ENCODE measurements around the gene TOGARAM2.

TOGARAM2 gene

DNA sequence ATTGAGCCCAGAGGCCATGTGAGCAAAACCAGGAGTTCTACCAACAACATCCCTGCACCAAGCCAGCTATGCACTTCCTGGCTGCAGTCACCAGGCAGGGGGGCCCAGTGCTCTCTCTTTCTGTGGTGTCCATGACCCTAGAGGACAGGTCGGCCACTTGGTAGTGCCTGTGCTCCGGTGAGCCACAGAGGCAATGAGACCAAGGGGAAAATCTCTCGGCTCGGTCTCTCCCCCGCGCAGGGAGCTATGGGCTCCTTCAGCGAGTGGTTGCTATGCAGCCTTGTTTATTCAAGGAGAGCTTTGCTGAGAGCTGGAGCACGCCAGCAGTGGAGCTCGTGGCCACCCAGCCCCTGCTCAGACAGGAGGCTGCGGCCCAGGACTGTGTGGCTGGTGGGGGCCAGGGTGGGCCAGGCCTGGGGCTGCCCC, at the start of gene TOGARAM2:
Gene TOGARAM2, plus strand, starts transcription at position 283 of the 426 bp plus-strand sequence. CDS start 13,537 bp downstream, outside the sequence.
- POLR2A ChIA-PET, result no interaction called here
- DNase-seq (ENCODE audit: extremely low spot score), result no peak
- CTCF ChIA-PET, result no interaction called here

DNA sequence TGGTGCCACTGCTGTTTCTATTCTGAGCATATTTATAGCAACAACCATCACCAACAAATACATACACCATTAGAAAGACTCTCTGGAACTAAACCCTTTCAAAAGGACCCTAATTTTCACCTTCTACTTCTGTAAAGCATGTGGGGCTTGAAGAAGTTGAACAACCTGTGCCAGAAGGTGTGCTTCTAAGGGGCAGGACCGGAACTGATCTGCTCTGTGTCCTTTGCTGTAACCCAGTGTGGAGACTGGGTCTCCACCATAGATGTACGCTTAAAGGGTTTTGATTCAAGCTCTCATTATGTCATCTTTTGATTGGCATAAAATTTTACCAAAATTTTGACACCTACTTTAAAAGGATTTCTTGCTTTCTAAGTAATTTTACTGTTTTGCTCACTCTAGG, 46.3 kb upstream of the TOGARAM2 start:
- TF ChIP-seq ARNT (IDR thresholded peaks at IDR 0.05) (no peak), FOXM1 (IDR thresholded peaks at IDR 0.05; ENCODE audit: borderline replicate concordance) (no peak), LEF1 (IDR thresholded peaks at IDR 0.05; ENCODE audit: borderline replicate concordance) (no peak), SP1 (IDR thresholded peaks at IDR 0.05) (no peak)
- ChIA-PET CTCF (no interaction called here), POLR2A (no interaction called here)
- no peak for DNase-seq (ENCODE audit: extremely low spot score)

More for the DNA sequence above, at the start of gene TOGARAM2:
- TF ChIP-seq BHLHE40 (IDR thresholded peaks at IDR 0.05; ENCODE audit: borderline replicate concordance) (no peak), SUZ12 (IDR thresholded peaks at IDR 0.05) (no peak), NFRKB (IDR thresholded peaks at IDR 0.05) (no peak), TARDBP (IDR thresholded peaks at IDR 0.05) (no peak), L3MBTL2 (conservative IDR thresholded peaks at IDR 0.05) (no peak), ARNT (IDR thresholded peaks at IDR 0.05) (no peak), CTBP1 (IDR thresholded peaks at IDR 0.05; ENCODE audit: borderline replicate concordance) (no peak), FOXK2 (IDR thresholded peaks at IDR 0.05) (no peak), LEF1 (IDR thresholded peaks at IDR 0.05; ENCODE audit: borderline replicate concordance) (no peak), ZNF384 (IDR thresholded peaks at IDR 0.05) (no peak), SP1 (IDR thresholded peaks at IDR 0.05) (no peak), HDGF (IDR thresholded peaks at IDR 0.05; ENCODE audit: borderline replicate concordance) (no peak), ELF4 (IDR thresholded peaks at IDR 0.05) (no peak), FOXA1 (IDR thresholded peaks at IDR 0.05) (no peak), FOXM1 (IDR thresholded peaks at IDR 0.05; ENCODE audit: borderline replicate concordance) (no peak)
- TF ChIP-seq, protein P1, sequence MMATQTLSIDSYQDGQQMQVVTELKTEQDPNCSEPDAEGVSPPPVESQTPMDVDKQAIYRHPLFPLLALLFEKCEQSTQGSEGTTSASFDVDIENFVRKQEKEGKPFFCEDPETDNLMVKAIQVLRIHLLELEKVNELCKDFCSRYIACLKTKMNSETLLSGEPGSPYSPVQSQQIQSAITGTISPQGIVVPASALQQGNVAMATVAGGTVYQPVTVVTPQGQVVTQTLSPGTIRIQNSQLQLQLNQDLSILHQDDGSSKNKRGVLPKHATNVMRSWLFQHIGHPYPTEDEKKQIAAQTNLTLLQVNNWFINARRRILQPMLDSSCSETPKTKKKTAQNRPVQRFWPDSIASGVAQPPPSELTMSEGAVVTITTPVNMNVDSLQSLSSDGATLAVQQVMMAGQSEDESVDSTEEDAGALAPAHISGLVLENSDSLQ (IDR thresholded peaks at IDR 0.05), result no peak

DNA sequence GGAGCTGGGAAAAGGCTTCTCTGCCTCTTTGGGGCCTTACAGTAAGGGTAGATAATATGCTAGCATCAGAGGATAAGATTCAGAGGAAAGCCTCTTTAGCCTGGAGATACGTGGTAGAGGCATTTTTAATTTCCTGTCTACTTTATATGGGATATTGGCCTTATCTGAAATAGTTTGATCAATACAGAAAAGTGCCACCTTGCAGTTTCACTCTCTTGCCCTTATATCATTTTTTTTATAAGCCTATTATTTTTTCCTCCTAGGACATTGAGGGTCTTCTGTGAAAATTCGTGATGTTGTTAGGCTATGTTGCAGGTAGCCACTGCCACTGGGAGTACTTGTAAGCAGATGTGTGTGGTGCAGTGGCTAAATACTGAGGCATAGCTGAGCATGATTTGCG, 40.1 kb upstream of the TOGARAM2 start:
- no peak for TF ChIP-seq NFRKB (IDR thresholded peaks at IDR 0.05)
- no peak for TF ChIP-seq SP1 (IDR thresholded peaks at IDR 0.05)
- TF ChIP-seq TARDBP (IDR thresholded peaks at IDR 0.05), result no peak
- TF ChIP-seq BHLHE40 (IDR thresholded peaks at IDR 0.05; ENCODE audit: borderline replicate concordance), result no peak
- TF ChIP-seq LEF1 (IDR thresholded peaks at IDR 0.05; ENCODE audit: borderline replicate concordance), result no peak
- TF ChIP-seq ELF4 (IDR thresholded peaks at IDR 0.05), result no peak
- no peak for TF ChIP-seq FOXM1 (IDR thresholded peaks at IDR 0.05; ENCODE audit: borderline replicate concordance)
- TF ChIP-seq FOXA1 (IDR thresholded peaks at IDR 0.05), result no peak
- no peak for TF ChIP-seq CTBP1 (IDR thresholded peaks at IDR 0.05; ENCODE audit: borderline replicate concordance)
- ChIA-PET POLR2A (interaction anchor here (1.0 kb wide), 1 partner anchor 8 kb away, joined by 4 read pairs; no protein-coding TSS in a partner anchor), CTCF (no interaction called here)
- no peak for DNase-seq (ENCODE audit: extremely low spot score)

DNA sequence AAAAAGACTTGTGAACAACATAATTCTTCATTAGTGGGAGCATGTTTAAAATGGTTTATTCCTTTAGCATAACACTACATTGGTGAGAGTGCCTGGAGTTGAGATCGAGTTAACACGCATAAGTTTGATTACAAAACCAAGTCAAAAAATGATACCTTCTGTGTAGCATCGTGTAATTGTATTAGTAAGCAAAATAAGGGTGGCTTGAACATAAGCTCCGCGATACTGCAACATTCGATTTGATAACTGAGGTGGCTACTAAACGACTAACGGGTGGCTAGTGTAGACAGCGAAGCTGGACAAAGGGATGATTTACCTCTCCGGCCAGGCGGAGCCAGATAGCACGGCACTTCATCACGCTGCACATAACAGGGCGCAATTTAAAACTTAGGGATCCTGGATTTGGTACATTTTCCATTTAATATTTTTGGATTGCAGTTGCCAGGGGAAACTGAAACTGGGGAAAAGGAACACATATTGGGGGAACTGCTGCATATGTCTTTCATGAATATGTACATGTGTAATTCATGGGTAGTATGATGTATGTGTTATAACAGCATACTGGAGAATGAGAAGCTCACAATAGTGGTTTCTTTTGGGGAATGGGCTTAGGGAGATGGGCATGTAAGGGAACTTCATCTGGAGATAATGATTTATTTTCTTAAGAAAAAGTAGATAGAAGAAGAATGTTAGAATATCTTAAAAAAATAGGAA, 36.4 kb upstream of the TOGARAM2 start:
- no peak for TF ChIP-seq BHLHE40 (IDR thresholded peaks at IDR 0.05; ENCODE audit: borderline replicate concordance)
- TF ChIP-seq TARDBP (IDR thresholded peaks at IDR 0.05), result no peak
- no peak for TF ChIP-seq ELF4 (IDR thresholded peaks at IDR 0.05)
- no peak for TF ChIP-seq NFRKB (IDR thresholded peaks at IDR 0.05)
- no peak for TF ChIP-seq FOXM1 (IDR thresholded peaks at IDR 0.05; ENCODE audit: borderline replicate concordance)
- no peak for TF ChIP-seq CTBP1 (IDR thresholded peaks at IDR 0.05; ENCODE audit: borderline replicate concordance)
- TF ChIP-seq ZNF384 (IDR thresholded peaks at IDR 0.05), result no peak
- no peak for TF ChIP-seq SUZ12 (IDR thresholded peaks at IDR 0.05)
- no peak for TF ChIP-seq LEF1 (IDR thresholded peaks at IDR 0.05; ENCODE audit: borderline replicate concordance)
- TF ChIP-seq FOXK2 (IDR thresholded peaks at IDR 0.05), result no peak
- TF ChIP-seq SP1 (IDR thresholded peaks at IDR 0.05), result no peak
- TF ChIP-seq, protein P1 (IDR thresholded peaks at IDR 0.05), result no peak
- CTCF ChIA-PET, result no interaction called here
- DNase-seq (ENCODE audit: extremely low spot score), result no peak
- POLR2A ChIA-PET, result no interaction called here

DNA sequence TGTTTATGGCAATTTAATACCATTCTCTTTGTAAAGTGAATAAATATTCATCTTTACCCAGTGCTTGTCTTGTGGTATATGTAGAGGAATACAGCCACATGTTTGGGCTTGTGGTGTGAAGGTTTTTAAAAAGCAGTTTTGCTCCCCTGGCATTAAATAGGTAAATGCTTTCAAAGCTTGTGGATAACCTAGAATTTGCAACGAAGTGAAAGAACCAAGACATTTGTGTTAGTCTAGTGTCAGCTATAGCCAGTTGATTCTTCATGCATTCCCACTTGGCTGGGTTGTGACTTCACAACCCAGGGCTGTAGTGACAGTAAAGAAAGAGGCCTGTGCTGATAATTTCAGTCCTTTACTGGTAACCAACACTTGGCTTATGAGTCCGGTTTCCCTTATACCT, 32.9 kb upstream of the TOGARAM2 start:
- POLR2A ChIA-PET, result no interaction called here
- CTCF ChIA-PET, result interaction anchor here (0.6 kb wide), 1 partner anchor 1385 kb away, joined by 3 read pairs; no protein-coding TSS in a partner anchor
- TF ChIP-seq L3MBTL2 (conservative IDR thresholded peaks at IDR 0.05) (no peak), ELF4 (IDR thresholded peaks at IDR 0.05) (no peak), FOXK2 (IDR thresholded peaks at IDR 0.05) (no peak), TARDBP (IDR thresholded peaks at IDR 0.05) (no peak)
- no peak for DNase-seq (ENCODE audit: extremely low spot score)

DNA sequence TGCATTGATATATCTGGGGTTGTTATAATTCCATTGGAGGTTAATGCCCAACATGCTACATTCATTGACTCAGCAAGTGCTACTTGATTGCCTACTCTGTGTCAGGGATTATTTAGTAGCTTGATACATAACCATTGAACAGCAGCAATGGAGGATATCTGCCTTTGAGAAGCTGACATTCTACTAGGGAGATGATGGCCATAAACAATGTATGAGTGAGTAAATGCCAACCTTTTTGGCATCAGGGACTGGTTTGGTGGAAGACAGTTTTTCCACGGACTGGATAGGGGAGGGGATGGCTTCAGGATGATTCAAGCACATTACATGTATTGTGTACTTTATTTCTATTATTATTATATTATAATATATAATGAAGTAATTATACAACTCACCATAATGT, 31.9 kb upstream of the TOGARAM2 start:
- no peak for DNase-seq (ENCODE audit: extremely low spot score)
- CTCF ChIA-PET, result no interaction called here

More for the DNA sequence above, 31.9 kb upstream of the TOGARAM2 start:
- TF ChIP-seq, protein P1 (IDR thresholded peaks at IDR 0.05), result no peak
- no peak for TF ChIP-seq FOXK2 (IDR thresholded peaks at IDR 0.05)
- TF ChIP-seq FOXA1 (IDR thresholded peaks at IDR 0.05), result no peak
- TF ChIP-seq TARDBP (IDR thresholded peaks at IDR 0.05), result no peak
- TF ChIP-seq NFRKB (IDR thresholded peaks at IDR 0.05), result no peak
- TF ChIP-seq ELF4 (IDR thresholded peaks at IDR 0.05), result no peak
- no peak for TF ChIP-seq CTBP1 (IDR thresholded peaks at IDR 0.05; ENCODE audit: borderline replicate concordance)
- POLR2A ChIA-PET, result no interaction called here

Data from HEK293T (cell line).